Liver (tissue), 3 donors: ENCODE data around the gene APBA2.

Experiments used
- CTCF ChIP-seq: fragments of 150-350 bp; IDR thresholded peaks from 2 replicates; pipeline ENCODE4 v1.5.1; 2017; ENCODE audit warnings: improper control_type of control experiment, low read depth, low read length; ENCODE audit not compliant: missing input control
- JUND ChIP-seq, 2 donors: IDR thresholded peaks; 2 replicates each; pipeline ENCODE4 v1.6.1; 2016; ENCODE audit warnings: antibody characterized with exemption in 2 of 2
- MAX ChIP-seq: IDR thresholded peaks from 2 replicates; pipeline ENCODE4 v1.6.1; 2016; ENCODE audit warnings: antibody characterized with exemption
- ZBTB33 ChIP-seq: IDR thresholded peaks from 2 replicates; pipeline ENCODE4 v1.6.1; 2016; ENCODE audit warnings: antibody characterized with exemption
- donor health status: healthy.
- donor health status: healthy.

- TF ChIP-seq CTCF (no peak), ZBTB33 (no peak), MAX (no peak), JUND (IDR thresholded peaks at IDR 0.05) (no peak)
Measured at GRCh38 chr15:29014493-29014892, 128.7 kb downstream of the APBA2 start.
